HepG2 (cell line): ENCODE measurements around the gene DNAJB2. TPM values are rescaled to one million over a fixed set of nuclear protein-coding genes. Genes with fewer than 3 reads are reported as not detected.

ENCODE experiments used
- CBX2 ChIP-seq, 2 experiments: fragments of 200-600 bp in 1 of 2; sonication (generic); formaldehyde crosslinking in 1 of 2; IDR thresholded peaks; 2 replicates each; pipeline versions ENCODE4 v1.7.0 to v1.8.1; 2018 to 2022; ENCODE audit warnings: low read depth in 2 of 2, low read length in 1 of 2, mild to moderate bottlenecking in 1 of 2, missing genetic modification reagents in 1 of 2
- CERS6 ChIP-seq: sonication (generic); formaldehyde crosslinking; IDR thresholded peaks from 2 replicates; pipeline ENCODE4 v1.5.0; 2020; ENCODE audit warnings: missing genetic modification reagents
- FOXO4 ChIP-seq: sonication (generic); formaldehyde crosslinking; conservative IDR thresholded peaks from 2 replicates; pipeline ENCODE4 v1.8.1; 2023; ENCODE audit warnings: missing genetic modification reagents
- HOXD1 ChIP-seq: sonication (generic); formaldehyde crosslinking; IDR thresholded peaks from 2 replicates; pipeline ENCODE4 v1.5.0; 2020; ENCODE audit warnings: missing genetic modification reagents
- JDP2 ChIP-seq: sonication (generic); formaldehyde crosslinking; IDR thresholded peaks from 2 replicates; pipeline ENCODE4 v1.8.1; 2022; ENCODE audit warnings: missing genetic modification reagents, borderline replicate concordance
- JUN ChIP-seq: sonication (generic); formaldehyde crosslinking; IDR thresholded peaks from 2 replicates; pipeline ENCODE4 v1.4.0; 2020; ENCODE audit warnings: mild to moderate bottlenecking, missing genetic modification reagents
- JUND ChIP-seq: sonication (generic); formaldehyde crosslinking; IDR thresholded peaks from 2 replicates; pipeline ENCODE4 v1.8.0; 2022; ENCODE audit warnings: mild to moderate bottlenecking, missing genetic modification reagents
- KAT2B ChIP-seq: fragments of 150-350 bp; IDR thresholded peaks from 2 replicates; pipeline ENCODE4 v1.6.1; 2014; ENCODE audit warnings: low read depth, low read length, borderline replicate concordance
- KDM1A ChIP-seq: IDR thresholded peaks from 2 replicates; pipeline ENCODE4 v1.6.1; 2016; ENCODE audit warnings: missing compliant biosample characterization
- PBX2 ChIP-seq: IDR thresholded peaks from 2 replicates; pipeline ENCODE4 v1.6.1; 2016; ENCODE audit warnings: control low read depth
- PBX3 ChIP-seq: sonication (generic); formaldehyde crosslinking; IDR thresholded peaks from 2 replicates; pipeline ENCODE4 v1.8.1; 2023; ENCODE audit warnings: missing genetic modification reagents, inconsistent platforms, borderline replicate concordance
- RARA ChIP-seq: IDR thresholded peaks from 2 replicates; pipeline ENCODE4 v1.6.1; 2016; ENCODE audit warnings: missing genetic modification reagents, missing compliant biosample characterization
- SMARCE1 ChIP-seq: fragments of 450-650 bp; IDR thresholded peaks from 2 replicates; pipeline ENCODE4 v1.6.1; 2017; ENCODE audit warnings: borderline replicate concordance
- ZEB1 ChIP-seq: IDR thresholded peaks from 2 replicates; pipeline ENCODE4 v1.6.1; 2012; ENCODE audit warnings: mild to moderate bottlenecking, low read depth, inconsistent platforms; ENCODE audit not compliant: insufficient replicate concordance
- ZNF280D ChIP-seq: sonication (generic); formaldehyde crosslinking; IDR thresholded peaks from 2 replicates; pipeline ENCODE4 v1.5.1; 2020; ENCODE audit warnings: mild to moderate bottlenecking, missing genetic modification reagents
- ZNF329 ChIP-seq: sonication (generic); formaldehyde crosslinking; IDR thresholded peaks from 2 replicates; pipeline ENCODE4 v1.9.0; 2021; ENCODE audit warnings: low read depth, mild to moderate bottlenecking, missing genetic modification reagents
- ZNF513 ChIP-seq: sonication (generic); formaldehyde crosslinking; conservative IDR thresholded peaks from 2 replicates; pipeline ENCODE4 v1.5.0; 2020; ENCODE audit warnings: missing genetic modification reagents
- ZNF724P ChIP-seq: sonication (generic); formaldehyde crosslinking; IDR thresholded peaks from 2 replicates; pipeline ENCODE4 v1.8.0; 2022; ENCODE audit warnings: missing genetic modification reagents, borderline replicate concordance
- ZSCAN12 ChIP-seq: sonication (generic); formaldehyde crosslinking; IDR thresholded peaks from 2 replicates; pipeline ENCODE4 v1.9.0; 2021; ENCODE audit warnings: mild to moderate bottlenecking, missing genetic modification reagents
- polyA plus RNA-seq, 8 experiments: library from polyadenylated mRNA; depleted of rRNA in 3 of 8; stranded (reverse) in 7 of 8; unstranded in 1 of 8; fragments of >200 nt; fragmentation: Illumina TruSeq in 4 of 8; extraction: Trizol in 4 of 8; gene quantifications; 2 replicates each; pipeline versions ENCODE4 v1.2.1 to v1.2.3, GENCODE V29; 2011 to 2016; ENCODE audit warnings: low read depth in 4 of 8, missing spikeins in 1 of 8, mixed read lengths in 1 of 8; ENCODE audit not compliant: insufficient read depth in 1 of 8
- total RNA-seq, 5 experiments: library from RNA; depleted of rRNA; stranded (reverse); fragments of >200 nt; fragmentation: Illumina TruSeq; extraction: Trizol; gene quantifications; 2 replicates each; pipeline ENCODE4 v1.2.3, GENCODE V29; 2016; ENCODE audit warnings: low read depth in 1 of 5

The DNAJB2 gene
- total and polyA plus RNA-seq, 2 of the 13 experiments (the other 11 are each of a cell fraction or from before 2014, with no cell fraction given): 21.3 to 31.1 TPM

- TF ChIP-seq HOXD1 (peak; percentile 71; the same call in 1 of the 2 replicates), KDM1A (CRISPR knock-in tag) (no peak), ZNF513 (CRISPR knock-in tag) (no peak), JUND (CRISPR knock-in tag) (0 out of 2 replicates have a peak, but pooled peaks have one; percentile 35), ZEB1 (no peak), CBX2 (IDR thresholded peaks at IDR 0.05; ENCODE audit: low read depth, low read length) (no peak), CBX2 (CRISPR knock-in tag; IDR thresholded peaks at IDR 0.05; ENCODE audit: low read depth) (no peak), ZSCAN12 (0 out of 2 replicates have a peak, but pooled peaks have one; percentile 77), PBX2 (CRISPR knock-in tag) (0 out of 2 replicates have a peak, but pooled peaks have one; percentile 16), ZNF329 (CRISPR knock-in tag) (peak; percentile 51; the same call in 1 of the 2 replicates), RARA (CRISPR knock-in tag) (peak; percentile 21; the same call in 1 of the 2 replicates), JUN (CRISPR knock-in tag) (peak; percentile 71; the same call in 1 of the 2 replicates), PBX3 (CRISPR knock-in tag) (no peak; the same call in 1 of the 2 replicates), ZNF280D (CRISPR knock-in tag) (no peak), JDP2 (CRISPR knock-in tag) (no peak; the same call in 1 of the 2 replicates), KAT2B (no peak), CERS6 (CRISPR knock-in tag) (no peak), FOXO4 (CRISPR knock-in tag) (no peak), SMARCE1 (no peak), ZNF724P (CRISPR knock-in tag) (peak; percentile 83; the same call in 1 of the 2 replicates)
Observed at GRCh38 chr2:219279151-219279915, at the start of gene DNAJB2 (continued).
